Transverse colon (tissue), 4 donors: ENCODE data around the gene SERPINA3. TPM values are rescaled to one million over a fixed set of nuclear protein-coding genes. Genes with fewer than 3 reads are reported as not detected.

Experiments used
- DNase-seq: peaks from one replicate; pipeline ENCODE4 v3.0.0-alpha.2; 2019
- H3K27ac ChIP-seq, 4 donors: fragments of 200-600 bp; sonication (generic); 2 replicates each; pipeline ENCODE4 v1.5.1; 2016 to 2018; ENCODE audit warnings: inconsistent platforms in 4 of 4
- H3K27me3 ChIP-seq: fragments of 200-600 bp; sonication (generic); 2 replicates; pipeline ENCODE4 v1.5.1; 2017; ENCODE audit warnings: inconsistent platforms
- H3K36me3 ChIP-seq, 4 donors: fragments of 200-600 bp; sonication (generic); 2 replicates each; pipeline ENCODE4 v1.5.1; 2017 to 2019; ENCODE audit warnings: inconsistent platforms in 4 of 4
- H3K4me1 ChIP-seq, 4 donors: fragments of 200-600 bp; sonication (generic); 2 replicates each; pipeline ENCODE4 v1.5.1; 2017 to 2020; ENCODE audit warnings: inconsistent platforms in 4 of 4
- H3K4me3 ChIP-seq, 4 donors: fragments of 200-600 bp; sonication (generic); 1 replicate in 1 of 4; 2 replicates in 3 of 4; pipeline versions ENCODE4 v1.5.1 to v1.6.1; 2017 to 2019; ENCODE audit warnings: inconsistent platforms in 4 of 4
- H3K9me3 ChIP-seq, 2 donors: fragments of 200-600 bp; sonication (generic); 2 replicates each; pipeline ENCODE4 v1.5.1; 2017 to 2019; ENCODE audit warnings: inconsistent platforms in 2 of 2
- CTCF ChIP-seq, 5 experiments: fragments of 200-600 bp in 3 of 5; fragments of 450-650 bp in 2 of 5; sonication (generic) in 3 of 5; IDR thresholded peaks; 1 replicate in 2 of 5; 2 replicates in 3 of 5; pipeline ENCODE4 v1.5.1; 2016 to 2017; ENCODE audit warnings: antibody characterized with exemption in 5 of 5, inconsistent platforms in 3 of 5, mild to moderate bottlenecking in 2 of 5, moderate library complexity in 1 of 5
- EP300 ChIP-seq: sonication (generic); formaldehyde crosslinking; IDR thresholded peaks from one replicate; pipeline ENCODE4 v1.6.1; 2017; ENCODE audit warnings: antibody characterized with exemption, low read depth
- POLR2A ChIP-seq: fragments of 450-650 bp; IDR thresholded peaks from one replicate; pipeline ENCODE4 v1.6.1; 2016; ENCODE audit warnings: antibody characterized with exemption, mild to moderate bottlenecking, moderate library complexity
- POLR2AphosphoS5 ChIP-seq, 3 donors: sonication (generic); formaldehyde crosslinking; IDR thresholded peaks; one replicate each; pipeline ENCODE4 v1.6.1; 2016; ENCODE audit warnings: antibody characterized with exemption in 3 of 3
- WGBS, 2 donors: methylation state at CpG; one replicate each; pipeline ENCODE4 v1.1.5; 2018; ENCODE audit warnings: low coverage in 1 of 2; 5-methylcytosine and 5-hydroxymethylcytosine counted together
- in situ Hi-C, 4 donors: fragments of 200-750 bp; cut with MboI; loops; one replicate each; pipeline versions ENCODE4 v1.15.0 to v1.15.1; 2017; ENCODE audit warnings: low sequenced_read_pairs in 3 of 4, low pct_ligation_motif_present in 1 of 4, low pct_unique_long_range_greater_than_20kb in 1 of 4
- intact Hi-C: fragments of 100-400 bp; cut with DNase I; formaldehyde crosslinking; loops from one replicate; pipeline ENCODE4 v1.15.1; 2023; ENCODE audit warnings: low total_unique reads
- total RNA-seq, 4 donors: library from RNA; depleted of rRNA; stranded (reverse); fragments of >200 nt; gene quantifications; one replicate each; pipeline ENCODE4 v1.1.0, GENCODE V29; 2016

SERPINA3 gene
- total RNA-seq, 4 donors from 2014 or later: 16.0 to 72.7 (median 22.6) TPM

GRCh38 chr14:94598816-94599655 is 13.2 kb upstream of the SERPINA3 start:
- TF ChIP-seq POLR2A (no peak), POLR2AphosphoS5 (IDR thresholded peaks at IDR 0.05) (peak; percentile 57 to 78 (median 77)), CTCF (IDR thresholded peaks at IDR 0.05) (no peak), EP300 (peak; percentile 91)

DNA sequence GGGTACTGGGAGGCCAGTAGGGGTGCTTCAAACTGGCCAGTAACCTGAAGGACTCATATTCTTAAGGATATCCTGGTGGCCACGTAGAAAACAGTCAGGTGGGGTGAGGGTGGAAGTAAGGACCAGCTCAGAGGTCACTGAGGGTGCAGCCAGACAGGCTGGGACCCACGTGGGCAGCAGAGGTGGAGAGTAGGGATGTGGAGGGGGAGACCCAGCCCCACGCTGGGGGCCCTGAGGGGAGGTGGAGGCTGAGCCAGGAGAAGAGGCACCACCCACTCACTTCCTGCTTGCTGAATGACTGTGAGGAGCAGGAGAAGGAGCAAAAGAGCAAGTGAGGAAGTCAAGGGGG is 12.6 kb upstream of the SERPINA3 start:
- H3K36me3 ChIP-seq: no peaks in the 10 kb centered on the region
- H3K4me3 ChIP-seq: no peak overlapping the region
- WGBS, 2 donors: 23 to 68% methylated on average over 2 to 3 of the region's 3 CpGs
- in situ Hi-C loops: no loop called here
- H3K27me3 ChIP-seq: no peaks in the 10 kb centered on the region
- peak overlapping the region; percentile 73 to 78 (median 76) for H3K27ac ChIP-seq
- no peak for DNase-seq
- intact Hi-C loops: loop anchor here (5.0 kb wide), 1 partner anchor 512 kb away; no protein-coding TSS in a partner anchor
- TF ChIP-seq CTCF (IDR thresholded peaks at IDR 0.05) (peak in 2 of 5 experiments; percentile 27 to 31), POLR2AphosphoS5 (IDR thresholded peaks at IDR 0.05) (no peak)
- H3K9me3 ChIP-seq: no peaks in the 10 kb centered on the region
- peaks cover 14 to 37% (median 19%) of the 10 kb centered on the region in 4 donors for H3K4me1 ChIP-seq

More at GRCh38 chr14:94598816-94599655, 13.2 kb upstream of the SERPINA3 start:
- H3K36me3 ChIP-seq: no peaks in the 10 kb centered on the region
- peaks cover 14 to 37% (median 19%) of the 10 kb centered on the region in 4 donors for H3K4me1 ChIP-seq
- H3K9me3 ChIP-seq: no peaks in the 10 kb centered on the region
- no peak overlapping the region for H3K4me3 ChIP-seq
- peak overlapping the region; percentile 73 to 78 (median 76) for H3K27ac ChIP-seq
- intact Hi-C loops (loop anchor here (5.0 kb wide), 1 partner anchor 512 kb away; no protein-coding TSS in a partner anchor), in situ Hi-C loops (no loop called here)
- DNase-seq: peak; percentile 76
- WGBS, 2 donors: 45% methylated on average over 11 of the region's 11 CpGs; no CpG with 5 or more reads in 1 of the 2 donors
- no peaks in the 10 kb centered on the region for H3K27me3 ChIP-seq

DNA sequence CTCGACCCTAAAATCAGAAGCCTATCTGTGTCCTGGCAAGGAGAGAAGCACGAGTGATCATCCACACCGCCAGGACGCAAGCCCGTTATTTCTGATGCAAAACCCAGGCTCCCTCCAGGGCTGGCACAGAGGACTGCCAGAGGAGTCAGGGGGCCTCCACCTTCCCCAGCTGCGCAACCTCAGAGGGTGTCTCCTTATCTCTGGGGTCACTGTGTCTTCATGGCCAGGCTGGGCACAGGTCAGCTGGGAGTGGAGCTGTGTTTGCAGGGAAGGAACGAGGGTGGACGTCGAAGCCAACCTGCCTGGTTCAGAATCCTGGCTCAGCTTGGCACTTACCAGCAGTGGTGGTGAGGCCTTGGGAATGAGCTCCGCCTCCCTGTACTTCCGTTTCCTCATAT is 12.0 kb upstream of the SERPINA3 start:
- H3K4me3 ChIP-seq: no peak overlapping the region
- in situ Hi-C loops: no loop called here
- H3K4me1 ChIP-seq: peaks cover 14 to 37% (median 19%) of the 10 kb centered on the region in 4 donors
- DNase-seq: no peak
- TF ChIP-seq POLR2A (no peak), CTCF (IDR thresholded peaks at IDR 0.05) (no peak), POLR2AphosphoS5 (IDR thresholded peaks at IDR 0.05) (no peak), EP300 (no peak)
- H3K9me3 ChIP-seq: no peaks in the 10 kb centered on the region
- no peaks in the 10 kb centered on the region for H3K27me3 ChIP-seq
- WGBS, 2 donors: 89% methylated on average over 3 to 11 of the region's 11 CpGs
- intact Hi-C loops: no loop called here
- H3K27ac ChIP-seq: peak overlapping the region; percentile 73 to 78 (median 76)
- no peaks in the 10 kb centered on the region for H3K36me3 ChIP-seq

DNA sequence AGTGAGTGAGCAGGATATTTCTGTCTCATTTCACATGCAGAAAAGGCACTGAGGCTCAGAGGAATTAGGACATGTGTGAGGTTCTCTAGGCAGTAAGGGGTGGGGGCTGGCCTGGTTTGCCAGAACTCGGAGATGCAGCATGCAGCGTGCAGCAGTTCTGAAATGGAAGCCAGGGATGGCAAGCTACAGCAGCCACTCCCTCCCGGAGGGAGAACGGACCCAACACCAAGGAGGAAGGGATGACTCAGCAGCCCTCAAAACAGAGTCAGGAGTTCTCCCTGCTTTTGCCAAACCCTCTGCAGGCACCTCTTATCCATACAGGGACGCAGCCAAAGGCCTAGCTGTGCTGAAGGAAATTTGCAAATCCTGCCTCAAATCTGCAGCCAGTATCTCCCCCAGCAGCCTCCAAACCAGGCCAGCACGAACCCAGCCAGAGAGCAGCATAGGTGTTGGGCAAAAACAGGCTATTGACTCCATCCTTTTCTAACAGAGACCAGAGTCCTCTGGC is 10.3 kb upstream of the SERPINA3 start:
- WGBS, 2 donors: 20 to 33% methylated on average over 1 to 6 of the region's 6 CpGs
- H3K36me3 ChIP-seq: no peaks in the 10 kb centered on the region
- TF ChIP-seq POLR2A (no peak), EP300 (no peak), POLR2AphosphoS5 (IDR thresholded peaks at IDR 0.05) (peak in 2 of 3 donors; percentile 19), CTCF (IDR thresholded peaks at IDR 0.05) (no peak)
- intact Hi-C loops (no loop called here), in situ Hi-C loops (no loop called here)
- H3K27me3 ChIP-seq: no peaks in the 10 kb centered on the region
- peak; percentile 51 for DNase-seq
- no peak overlapping the region for H3K4me3 ChIP-seq
- no peaks in the 10 kb centered on the region for H3K9me3 ChIP-seq
- peak overlapping the region; percentile 59 to 75 (median 71) for H3K27ac ChIP-seq
- H3K4me1 ChIP-seq: peaks cover 14 to 37% (median 19%) of the 10 kb centered on the region in 4 donors
